Hepatocyte (in vitro differentiated cells): ENCODE results near the gene CAMKK1. TPM values are rescaled to one million over a fixed set of nuclear protein-coding genes. Genes with fewer than 3 reads are reported as not detected.

ENCODE experiments used
- DNase-seq: peaks from one replicate; pipeline ENCODE4 v3.0.0-alpha.2; 2016; ENCODE audit warnings: low spot score
- H2AFZ ChIP-seq: fragments of 200-600 bp; sonication (generic); 2 replicates; pipeline ENCODE4 v1.6.0; 2016; ENCODE audit warnings: antibody characterized with exemption, mild to moderate bottlenecking
- H3K27ac ChIP-seq: fragments of 200-600 bp; sonication (generic); 2 replicates; pipeline ENCODE4 v1.5.1; 2016; ENCODE audit warnings: mild to moderate bottlenecking
- H3K27me3 ChIP-seq: fragments of 200-600 bp; sonication (generic); 2 replicates; pipeline ENCODE4 v1.6.1; 2016
- H3K36me3 ChIP-seq: fragments of 200-600 bp; sonication (generic); replicated peaks from 2 replicates; pipeline ENCODE4 v1.5.1; 2016; ENCODE audit warnings: low read depth; ENCODE audit not compliant: insufficient read depth
- H3K4me1 ChIP-seq: fragments of 200-600 bp; sonication (generic); 2 replicates; pipeline ENCODE4 v1.5.1; 2016; ENCODE audit warnings: mild to moderate bottlenecking, moderate library complexity; ENCODE audit not compliant: insufficient read depth
- H3K4me2 ChIP-seq: fragments of 200-600 bp; sonication (generic); 2 replicates; pipeline ENCODE4 v1.6.0; 2016
- H3K4me3 ChIP-seq: fragments of 200-600 bp; sonication (generic); 2 replicates; pipeline ENCODE4 v1.5.1; 2016; ENCODE audit warnings: mild to moderate bottlenecking
- H3K79me2 ChIP-seq: fragments of 200-600 bp; sonication (generic); 2 replicates; pipeline ENCODE4 v1.6.0; 2017; ENCODE audit warnings: mild to moderate bottlenecking
- H3K9me2 ChIP-seq: fragments of 200-600 bp; sonication (generic); replicated peaks from 2 replicates; pipeline ENCODE4 v1.6.0; 2017; ENCODE audit warnings: mild to moderate bottlenecking; ENCODE audit not compliant: insufficient read depth
- H3K9me3 ChIP-seq: fragments of 200-600 bp; sonication (generic); 2 replicates; pipeline ENCODE4 v1.5.1; 2016; ENCODE audit warnings: low read depth, mild to moderate bottlenecking
- H4K20me1 ChIP-seq: fragments of 200-600 bp; sonication (generic); 2 replicates; pipeline ENCODE4 v1.6.0; 2016; ENCODE audit warnings: mild to moderate bottlenecking; ENCODE audit not compliant: insufficient read depth, poor library complexity, severe bottlenecking
- CTCF ChIP-seq: fragments of 200-600 bp; sonication (generic); IDR thresholded peaks from 2 replicates; pipeline ENCODE4 v1.5.1; 2016; ENCODE audit warnings: antibody characterized with exemption, mild to moderate bottlenecking; ENCODE audit not compliant: poor library complexity
- EZH2 ChIP-seq: fragments of 200-600 bp; sonication (generic); IDR thresholded peaks from 2 replicates; pipeline ENCODE4 v1.6.1; 2016; ENCODE audit warnings: antibody characterized with exemption, mild to moderate bottlenecking, borderline replicate concordance
- EZH2phosphoT487 ChIP-seq: fragments of 200-600 bp; sonication (generic); IDR thresholded peaks from one replicate; pipeline ENCODE4 v1.6.1; 2018; ENCODE audit warnings: antibody characterized with exemption, mild to moderate bottlenecking, low read depth, moderate library complexity; ENCODE audit not compliant: unreplicated experiment, severe bottlenecking
- WGBS: methylation state at CpG from one replicate; pipeline ENCODE4 v1.1.6; 2016; ENCODE audit warnings: low lambda C conversion rate; ENCODE audit errors: missing lambda C conversion rate; 5-methylcytosine and 5-hydroxymethylcytosine counted together
- polyA plus RNA-seq: library from polyadenylated mRNA; unstranded; fragments of >200 nt; fragmentation: Nextera tagmentation; extraction: Ambion mirVana; gene quantifications from 2 replicates; pipeline ENCODE4 v1.2.1, GENCODE V29; 2016
- total RNA-seq: library from RNA; depleted of rRNA; stranded (reverse); fragments of >200 nt; gene quantifications from 2 replicates; pipeline ENCODE4 v1.2.3, GENCODE V29; 2014

Gene CAMKK1
- total and polyA plus RNA-seq, 2 experiments from 2014 or later = 4.4 to 5.1 TPM

GRCh38 chr17:3925684-3926485, 33.0 kb upstream of the CAMKK1 start:
- Histone ChIP-seq H3K4me3 (no peak overlapping the region), H3K27ac (no peak overlapping the region), H3K36me3 (no peaks in the 10 kb centered on the region), H2AFZ (no peak overlapping the region), H3K9me2 (no peaks in the 10 kb centered on the region), H3K4me1 (peaks cover 17% of the 10 kb centered on the region), H3K79me2 (no peaks in the 10 kb centered on the region), H4K20me1 (no peaks in the 10 kb centered on the region), H3K27me3 (no peaks in the 10 kb centered on the region), H3K9me3 (no peaks in the 10 kb centered on the region), H3K4me2 (no peak overlapping the region)
- no peak for DNase-seq
- WGBS = 73% methylated on average over 16 of the region's 17 CpGs
- TF ChIP-seq EZH2 = no peak
- TF ChIP-seq EZH2phosphoT487 = no peak
- TF ChIP-seq CTCF = no peak

GRCh38 chr17:3924512-3925350, 31.9 kb upstream of the CAMKK1 start:
- no peaks in the 10 kb centered on the region for H3K36me3 ChIP-seq
- H3K9me2 ChIP-seq = no peaks in the 10 kb centered on the region
- TF ChIP-seq EZH2phosphoT487 (no peak), CTCF (no peak), EZH2 (no peak)
- H2AFZ ChIP-seq = no peak overlapping the region
- no peak for DNase-seq
- H3K79me2 ChIP-seq = no peaks in the 10 kb centered on the region
- no peaks in the 10 kb centered on the region for H3K27me3 ChIP-seq
- H3K4me1 ChIP-seq = peaks cover 17% of the 10 kb centered on the region
- 75% methylated on average over 39 of the region's 40 CpGs for WGBS
- no peak overlapping the region for H3K27ac ChIP-seq
- H3K4me2 ChIP-seq = no peak overlapping the region
- no peaks in the 10 kb centered on the region for H4K20me1 ChIP-seq
- no peak overlapping the region for H3K4me3 ChIP-seq
- no peaks in the 10 kb centered on the region for H3K9me3 ChIP-seq

- H3K79me2 ChIP-seq = no peaks in the 10 kb centered on the region
- no peak overlapping the region for H2AFZ ChIP-seq
- no peaks in the 10 kb centered on the region for H3K9me2 ChIP-seq
- H3K27ac ChIP-seq = no peak overlapping the region
- H3K9me3 ChIP-seq = no peaks in the 10 kb centered on the region
- 89% methylated on average over 18 of the region's 18 CpGs for WGBS
- no peak for DNase-seq
- H4K20me1 ChIP-seq = no peaks in the 10 kb centered on the region
- peaks cover 17% of the 10 kb centered on the region for H3K4me1 ChIP-seq
- no peak overlapping the region for H3K4me2 ChIP-seq
- no peaks in the 10 kb centered on the region for H3K36me3 ChIP-seq
- TF ChIP-seq EZH2 (no peak), CTCF (no peak), EZH2phosphoT487 (no peak)
- no peaks in the 10 kb centered on the region for H3K27me3 ChIP-seq
- H3K4me3 ChIP-seq = no peak overlapping the region
These were observed 30.8 kb upstream of the CAMKK1 start for GRCh38 chr17:3923466-3924190.
